Fibroblast of lung (primary cell): Measurements from ENCODE around the gene CD7. TPM values are rescaled to one million over a fixed set of nuclear protein-coding genes. Genes with fewer than 3 reads are reported as not detected.

ENCODE experiments used
- DNase-seq, 2 donors: peaks; one replicate each; pipeline versions ENCODE4 v3.0.0 to v3.0.0-alpha.2; 2010; ENCODE audit warnings: low read depth in 2 of 2
- H2AFZ ChIP-seq: 2 replicates; pipeline ENCODE4 v1.5.1; 2012; ENCODE audit warnings: low read length, control low read depth, inconsistent platforms
- H3K27ac ChIP-seq: 2 replicates; pipeline ENCODE4 v1.5.1; 2011; ENCODE audit warnings: low read length, control low read depth; ENCODE audit not compliant: insufficient read depth
- H3K27me3 ChIP-seq: 2 replicates; pipeline ENCODE4 v1.5.1; 2011; ENCODE audit warnings: mild to moderate bottlenecking, low read length; ENCODE audit not compliant: control insufficient read depth, insufficient read depth
- H3K36me3 ChIP-seq: 2 replicates; pipeline ENCODE4 v1.5.1; 2011; ENCODE audit warnings: low read length; ENCODE audit not compliant: control insufficient read depth, insufficient read depth
- H3K4me1 ChIP-seq: 2 replicates; pipeline ENCODE4 v1.5.1; 2011; ENCODE audit warnings: low read length; ENCODE audit not compliant: control insufficient read depth, insufficient read depth; ENCODE audit errors: extremely low read depth
- H3K4me2 ChIP-seq: 2 replicates; pipeline ENCODE4 v1.5.1; 2011; ENCODE audit warnings: low read length, control low read depth; ENCODE audit not compliant: insufficient read depth; ENCODE audit errors: extremely low read depth
- H3K4me3 ChIP-seq, 4 experiments: fragments of 200-600 bp in 1 of 4; sonication (generic) in 1 of 4; replicated peaks in 1 of 4; 2 replicates each; pipeline ENCODE4 v1.5.1; 2011 to 2016; ENCODE audit warnings: low read length in 4 of 4, low read depth in 3 of 4, mild to moderate bottlenecking in 3 of 4, control low read depth in 2 of 4, inconsistent platforms in 1 of 4, mixed read lengths in 1 of 4; ENCODE audit not compliant: insufficient read depth in 1 of 4; ENCODE audit errors: control extremely low read depth in 1 of 4
- H3K79me2 ChIP-seq: 2 replicates; pipeline ENCODE4 v1.5.1; 2012; ENCODE audit warnings: mild to moderate bottlenecking, low read length, inconsistent platforms; ENCODE audit not compliant: control insufficient read depth, insufficient read depth
- H3K9ac ChIP-seq: 2 replicates; pipeline ENCODE4 v1.5.1; 2011; ENCODE audit warnings: mild to moderate bottlenecking, low read length, control low read depth; ENCODE audit not compliant: insufficient read depth
- H3K9me3 ChIP-seq: 2 replicates; pipeline ENCODE4 v1.5.1; 2012; ENCODE audit warnings: low read depth, low read length; ENCODE audit not compliant: control insufficient read depth, insufficient read depth
- H4K20me1 ChIP-seq: 2 replicates; pipeline ENCODE4 v1.5.1; 2011; ENCODE audit warnings: low read length; ENCODE audit not compliant: control insufficient read depth, insufficient read depth; ENCODE audit errors: extremely low read depth
- CTCF ChIP-seq, 2 donors: IDR thresholded peaks in 1 of 2; conservative IDR thresholded peaks in 1 of 2; 1 replicate in 1 of 2; 2 replicates in 1 of 2; pipeline ENCODE4 v1.5.1; 2011 to 2012; ENCODE audit warnings: low read length in 2 of 2, control low read depth in 1 of 2, inconsistent platforms in 1 of 2, low read depth in 1 of 2, mild to moderate bottlenecking in 1 of 2
- EZH2 ChIP-seq: IDR thresholded peaks from 2 replicates; pipeline ENCODE4 v1.5.1; 2012; ENCODE audit warnings: low read length, control low read depth, mild to moderate bottlenecking; ENCODE audit errors: missing control alignments
- polyA plus RNA-seq, 2 donors: library from polyadenylated mRNA; depleted of rRNA in 1 of 2; stranded (reverse) in 1 of 2; unstranded in 1 of 2; fragments of >200 nt; gene quantifications; 2 replicates each; pipeline ENCODE4 v1.2.1, GENCODE V29; 2011 to 2012; ENCODE audit warnings: missing spikeins in 1 of 2
- total RNA-seq: library from RNA; depleted of rRNA; stranded (reverse); fragments of >200 nt; gene quantifications from 2 replicates; pipeline ENCODE4 v1.2.1, GENCODE V29; 2014

CD7 gene
- total and polyA plus RNA-seq, 2 donors (not counting 1 experiment from before 2014, with no cell fraction given) = 0.17 TPM; not detected in 1

- no peaks in the 10 kb centered on the region for H3K79me2 ChIP-seq
- no peaks in the 10 kb centered on the region for H4K20me1 ChIP-seq
- H3K9me3 ChIP-seq = no peaks in the 10 kb centered on the region
- no peaks in the 10 kb centered on the region for H3K4me1 ChIP-seq
- no peak overlapping the region for H2AFZ ChIP-seq
- no peak overlapping the region for H3K4me3 ChIP-seq
- DNase-seq = no peak
- no peaks in the 10 kb centered on the region for H3K36me3 ChIP-seq
- H3K9ac ChIP-seq = no peak overlapping the region
- TF ChIP-seq EZH2 (no peak), CTCF (conservative IDR thresholded peaks at IDR 0.05 in 1 of 2, IDR thresholded peaks at IDR 0.05 in 1 of 2; ENCODE audit: low read depth in 1 of 2, low read length in 2 of 2) (no peak)
- peaks cover 8% of the 10 kb centered on the region for H3K27me3 ChIP-seq
- no peak overlapping the region for H3K4me2 ChIP-seq
- H3K27ac ChIP-seq = no peak overlapping the region
Measured at GRCh38 chr17:82304826-82305726, 12.3 kb downstream of the CD7 start.

- Histone ChIP-seq H4K20me1 (no peaks in the 10 kb centered on the region), H3K79me2 (no peaks in the 10 kb centered on the region), H3K27ac (no peak overlapping the region), H3K4me3 (no peak overlapping the region), H2AFZ (no peak overlapping the region), H3K36me3 (no peaks in the 10 kb centered on the region), H3K4me2 (no peak overlapping the region), H3K27me3 (peaks cover 5% of the 10 kb centered on the region), H3K9me3 (no peaks in the 10 kb centered on the region), H3K4me1 (no peaks in the 10 kb centered on the region), H3K9ac (no peak overlapping the region)
- DNase-seq = no peak
- TF ChIP-seq CTCF (conservative IDR thresholded peaks at IDR 0.05 in 1 of 2, IDR thresholded peaks at IDR 0.05 in 1 of 2; ENCODE audit: low read depth in 1 of 2, low read length in 2 of 2) = no peak
- no peak for TF ChIP-seq EZH2
Measured at GRCh38 chr17:82303944-82304808, 13.2 kb downstream of the CD7 start.
